Measurements from ENCODE around the gene SGK1.

GRCh38 chr6:134211297-134211696 lies 106.6 kb downstream of the SGK1 start:
- TF ChIP-seq CTCF (IDR thresholded peaks at IDR 0.05; ENCODE audit: low read depth, low read length, poor library complexity, severe bottlenecking) = no peak
- TF ChIP-seq EZH2phosphoT487 (IDR thresholded peaks at IDR 0.05; ENCODE audit: borderline replicate concordance, low read length) = no peak

All from DOHH2 (cell line).